Right lobe of liver (tissue), 6 donors: ENCODE results near the gene POLR3E. TPM values are rescaled to one million over a fixed set of nuclear protein-coding genes. Genes with fewer than 3 reads are reported as not detected.

Experiments used
- ATAC-seq, 4 donors: fragments of 200-7000 bp; cut with Tn5 transposase; one replicate each; pipeline ENCODE4 v1.9.1; 2020; ENCODE audit warnings: mild to moderate bottlenecking in 4 of 4, moderate library complexity in 4 of 4
- DNase-seq, 3 donors: peaks; one replicate each; pipeline ENCODE4 v3.0.0-alpha.2; 2020
- H3K27ac ChIP-seq, 3 donors: fragments of 200-600 bp; one replicate each; pipeline ENCODE4 v1.8.0; 2022
- H3K27me3 ChIP-seq, 2 donors: fragments of 200-600 bp; one replicate each; pipeline ENCODE4 v1.8.0; 2022
- H3K36me3 ChIP-seq, 4 donors: fragments of 200-600 bp; sonication (generic) in 1 of 4; one replicate each; pipeline versions ENCODE4 v1.5.1 to v1.8.0; 2017 to 2022; ENCODE audit warnings: control low read depth in 1 of 4
- H3K4me1 ChIP-seq, 4 donors: fragments of 200-600 bp; sonication (generic) in 1 of 4; one replicate each; pipeline versions ENCODE4 v1.5.1 to v1.8.0; 2017 to 2022; ENCODE audit warnings: control low read depth in 1 of 4
- H3K4me3 ChIP-seq, 3 donors: fragments of 200-600 bp; one replicate each; pipeline ENCODE4 v1.8.0; 2022
- H3K9me3 ChIP-seq, 4 donors: fragments of 200-600 bp; sonication (generic) in 1 of 4; one replicate each; pipeline versions ENCODE4 v1.5.1 to v1.8.0; 2017 to 2022; ENCODE audit warnings: control low read depth in 1 of 4
- CTCF ChIP-seq, 4 donors: fragments of 200-600 bp in 3 of 4; fragments of 450-650 bp in 1 of 4; IDR thresholded peaks; one replicate each; pipeline versions ENCODE4 v1.5.1 to v1.8.0; 2016 to 2022; ENCODE audit warnings: antibody characterized with exemption in 4 of 4, mild to moderate bottlenecking in 2 of 4
- POLR2A ChIP-seq: fragments of 450-650 bp; IDR thresholded peaks from one replicate; pipeline ENCODE4 v1.6.1; 2017; ENCODE audit warnings: antibody characterized with exemption, mild to moderate bottlenecking
- WGBS: methylation state at CpG from one replicate; pipeline ENCODE4 v1.1.6; 2018; ENCODE audit warnings: low coverage, low lambda C conversion rate; ENCODE audit not compliant: insufficient coverage; ENCODE audit errors: missing lambda C conversion rate; 5-methylcytosine and 5-hydroxymethylcytosine counted together
- intact Hi-C, 2 donors: fragments of 100-400 bp; cut with DNase I; formaldehyde crosslinking; loops; one replicate each; pipeline versions ENCODE4 v1.11.2 to v1.14.1; 2022
- total RNA-seq, 6 experiments: library from RNA; depleted of rRNA in 2 of 6; stranded (reverse); fragments of >200 nt in 2 of 6; fragmentation: NEBNext Ultra II Directional in 3 of 6; extraction: Animal tissue kit (Norgen Biotek cat#: 25700) in 3 of 6; gene quantifications; one replicate each; pipeline versions ENCODE4 v1.1.0 to v1.2.4, GENCODE V29; 2016 to 2023
- donor health status: DM: no; HTN: yes; CAD: no.
- donor health status: DM: no; HTN: no; CAD: no.
- donor health status: DM: no; HTN: no; CAD: no.
- donor health status: DM: no; HTN: yes; CAD: no.
- donor health status: DM: no; HTN: yes; CAD: no.

Gene POLR3E
- total RNA-seq, 6 experiments from 2014 or later, result 15.8 to 35.7 (median 26.9) TPM

- intact Hi-C loops, result no loop called here
- 48% methylated on average over 3 of the region's 3 CpGs for WGBS
- peak overlapping the region; percentile 22 to 85 (median 63) for H3K27ac ChIP-seq
- peaks cover 0 to 37% (median 15%) of the 10 kb centered on the region in 4 donors for H3K4me1 ChIP-seq
- no peak for DNase-seq
- peaks cover 0 to 6% (median 1%) of the 10 kb centered on the region in 4 donors for H3K36me3 ChIP-seq
- TF ChIP-seq POLR2A, result no peak
- no peak for TF ChIP-seq CTCF (IDR thresholded peaks at IDR 0.05)
- H3K9me3 ChIP-seq, result no peaks in the 10 kb centered on the region
- H3K4me3 ChIP-seq, result no peak overlapping the region
- H3K27me3 ChIP-seq, result no peaks in the 10 kb centered on the region
- ATAC-seq, result peak in 1 of 4 donors; percentile 10
Measured at GRCh38 chr16:22369221-22369811, 72.1 kb downstream of the POLR3E start.

- H3K27ac ChIP-seq, result peak overlapping the region; percentile 33 to 85 (median 63)
- H3K4me3 ChIP-seq, result no peak overlapping the region
Measured at GRCh38 chr16:22370038-22370820, 73.0 kb downstream of the POLR3E start.

DNA sequence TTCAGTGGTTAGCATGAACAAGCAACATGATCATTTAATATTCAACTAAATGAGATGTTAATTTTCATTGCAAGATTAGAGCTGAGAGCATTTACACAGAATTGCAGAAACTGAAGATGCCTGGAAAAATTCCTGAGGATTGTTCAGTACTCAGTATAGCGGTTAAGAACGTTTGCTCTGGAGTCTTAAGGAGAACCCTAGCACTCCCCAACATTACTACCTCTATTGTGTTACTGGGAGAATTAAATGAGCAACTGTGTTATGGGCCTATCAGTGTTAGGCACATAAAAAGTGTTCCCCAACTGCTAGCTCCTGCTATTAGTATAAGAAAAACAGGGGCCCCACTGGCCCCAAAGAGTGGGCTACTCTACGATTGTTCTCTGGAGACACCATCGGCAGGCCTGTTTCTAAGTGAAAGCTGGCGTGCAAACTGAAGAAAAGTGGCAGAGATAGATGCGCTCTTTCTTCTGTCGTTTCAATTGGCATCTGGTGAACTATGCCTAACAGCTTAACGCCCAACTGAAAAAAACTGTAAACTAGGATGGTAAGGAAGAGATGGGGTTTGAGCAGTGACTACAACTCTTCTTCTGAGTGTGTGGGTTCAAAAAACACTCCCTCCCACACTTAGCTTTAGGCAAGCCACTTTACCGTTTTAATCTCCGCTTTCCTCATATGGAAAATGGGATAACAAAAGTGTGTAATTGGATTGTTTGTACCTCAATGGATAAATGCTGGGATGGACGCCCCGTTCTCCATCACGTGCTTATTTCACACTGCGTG lies 75.9 kb downstream of the POLR3E start:
- no peak for ATAC-seq
- DNase-seq, result no peak
- Histone ChIP-seq H3K36me3 (no peaks in the 10 kb centered on the region), H3K4me1 (peaks cover 0 to 37% (median 15%) of the 10 kb centered on the region in 4 donors), H3K9me3 (no peaks in the 10 kb centered on the region), H3K27me3 (no peaks in the 10 kb centered on the region), H3K4me3 (peak overlapping the region; percentile 86 to 92 (median 92)), H3K27ac (peak overlapping the region; percentile 83 to 97 (median 91))
- intact Hi-C loops, result no loop called here
- TF ChIP-seq CTCF (IDR thresholded peaks at IDR 0.05) (no peak), POLR2A (no peak)
- 24% methylated on average over 14 of the region's 14 CpGs for WGBS

More at GRCh38 chr16:22370038-22370820, 73.0 kb downstream of the POLR3E start:
- peaks cover 0 to 37% (median 15%) of the 10 kb centered on the region in 4 donors for H3K4me1 ChIP-seq
- ATAC-seq, result no peak
- TF ChIP-seq CTCF (IDR thresholded peaks at IDR 0.05), result no peak
- no peak for TF ChIP-seq POLR2A
- intact Hi-C loops, result no loop called here
- no peaks in the 10 kb centered on the region for H3K9me3 ChIP-seq
- no peaks in the 10 kb centered on the region for H3K36me3 ChIP-seq
- DNase-seq, result no peak
- WGBS, result 74% methylated on average over 2 of the region's 2 CpGs
- no peaks in the 10 kb centered on the region for H3K27me3 ChIP-seq

- DNase-seq (peak; percentile 68 to 75 (median 74)), ATAC-seq (peak; percentile 15 to 51 (median 44))
- no peaks in the 10 kb centered on the region for H3K27me3 ChIP-seq
- peak overlapping the region; percentile 83 to 97 (median 91) for H3K27ac ChIP-seq
- WGBS, result 1% methylated on average over 34 of the region's 51 CpGs
- TF ChIP-seq CTCF (IDR thresholded peaks at IDR 0.05), result no peak
- no peak for TF ChIP-seq POLR2A
- intact Hi-C loops, result no loop called here
- no peaks in the 10 kb centered on the region for H3K36me3 ChIP-seq
- peak overlapping the region; percentile 86 to 92 (median 92) for H3K4me3 ChIP-seq
- peaks cover 0 to 37% (median 14%) of the 10 kb centered on the region in 4 donors for H3K4me1 ChIP-seq
- H3K9me3 ChIP-seq, result no peaks in the 10 kb centered on the region
Measured at GRCh38 chr16:22373662-22374310, 76.6 kb downstream of the POLR3E start.
